ENCODE data around the gene PHPT1. TPM values are rescaled to one million over a fixed set of nuclear protein-coding genes. Genes with fewer than 3 reads are reported as not detected.
A peak's percentile ranks its signal among the peaks of the same experiment; 100 is the strongest.

PHPT1 gene
- total RNA-seq, 6 experiments from 2014 or later: 30.5 to 66.6 (median 49.3) TPM

DNA sequence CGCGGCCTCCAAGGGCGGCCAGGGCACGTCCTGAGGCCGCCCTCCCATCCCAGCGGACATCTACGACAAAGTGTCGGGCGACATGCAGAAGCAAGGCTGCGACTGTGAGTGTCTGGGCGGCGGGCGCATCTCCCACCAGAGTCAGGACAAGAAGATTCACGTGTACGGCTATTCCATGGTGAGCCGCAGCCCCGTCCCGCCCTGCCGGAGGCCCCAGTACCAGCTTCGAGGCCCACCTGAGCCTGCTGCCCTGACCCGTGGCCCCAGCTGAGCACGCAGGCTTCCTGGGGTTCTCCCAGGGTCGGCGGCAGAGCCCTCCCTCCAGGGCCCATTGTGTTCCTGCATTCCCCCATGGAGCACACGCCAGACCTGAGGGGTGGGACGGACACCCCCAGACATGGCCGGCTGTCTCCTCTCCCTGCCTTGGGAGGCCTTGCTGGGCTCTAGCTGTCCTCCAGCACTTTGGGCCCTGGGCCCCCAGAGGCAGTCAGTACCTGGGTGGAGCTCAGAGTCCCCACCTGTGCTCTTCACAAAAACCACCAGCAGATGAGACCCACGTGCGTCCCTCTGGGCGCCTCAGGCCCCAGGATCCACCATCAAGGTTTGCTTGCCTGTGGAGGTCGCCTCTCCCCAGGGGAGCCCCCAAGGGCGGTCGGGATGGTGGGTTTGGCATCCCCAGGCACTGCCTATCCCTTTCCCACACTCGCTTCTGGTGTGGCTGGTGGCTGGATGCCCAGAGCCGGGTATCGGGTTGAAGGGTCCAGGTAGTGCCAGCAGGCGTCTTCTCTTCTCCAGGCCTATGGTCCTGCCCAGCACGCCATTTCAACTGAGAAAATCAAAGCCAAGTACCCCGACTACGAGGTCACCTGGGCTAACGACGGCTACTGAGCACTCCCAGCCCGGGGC is 1.0 kb downstream of the PHPT1 start:
- no peak for ATAC-seq
- Histone ChIP-seq H3K9me3 (no peaks in the 10 kb centered on the region), H3K4me3 (peak overlapping the region; percentile 61 to 84 (median 65)), H3K27ac (peak overlapping the region; percentile 37 to 88 (median 42)), H3K4me1 (peaks cover 0 to 29% (median 15%) of the 10 kb centered on the region in 4 donors), H3K36me3 (peaks cover 0 to 4% (median 0%) of the 10 kb centered on the region in 4 donors), H3K27me3 (no peaks in the 10 kb centered on the region)
- intact Hi-C loops (cut with DNase I): loop anchor here in 1 of 2 donors (5.0 kb wide), 1 partner anchor 182 kb away; the partner anchor contains the start of gene FUT7
- TF ChIP-seq, protein P1, sequence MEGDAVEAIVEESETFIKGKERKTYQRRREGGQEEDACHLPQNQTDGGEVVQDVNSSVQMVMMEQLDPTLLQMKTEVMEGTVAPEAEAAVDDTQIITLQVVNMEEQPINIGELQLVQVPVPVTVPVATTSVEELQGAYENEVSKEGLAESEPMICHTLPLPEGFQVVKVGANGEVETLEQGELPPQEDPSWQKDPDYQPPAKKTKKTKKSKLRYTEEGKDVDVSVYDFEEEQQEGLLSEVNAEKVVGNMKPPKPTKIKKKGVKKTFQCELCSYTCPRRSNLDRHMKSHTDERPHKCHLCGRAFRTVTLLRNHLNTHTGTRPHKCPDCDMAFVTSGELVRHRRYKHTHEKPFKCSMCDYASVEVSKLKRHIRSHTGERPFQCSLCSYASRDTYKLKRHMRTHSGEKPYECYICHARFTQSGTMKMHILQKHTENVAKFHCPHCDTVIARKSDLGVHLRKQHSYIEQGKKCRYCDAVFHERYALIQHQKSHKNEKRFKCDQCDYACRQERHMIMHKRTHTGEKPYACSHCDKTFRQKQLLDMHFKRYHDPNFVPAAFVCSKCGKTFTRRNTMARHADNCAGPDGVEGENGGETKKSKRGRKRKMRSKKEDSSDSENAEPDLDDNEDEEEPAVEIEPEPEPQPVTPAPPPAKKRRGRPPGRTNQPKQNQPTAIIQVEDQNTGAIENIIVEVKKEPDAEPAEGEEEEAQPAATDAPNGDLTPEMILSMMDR (IDR thresholded peaks at IDR 0.05): no peak
- no peak for TF ChIP-seq POLR2A (IDR thresholded peaks at IDR 0.05)
- 30% methylated on average over 5 of the region's 43 CpGs for whole genome bisulfite sequencing (ENCODE audit: insufficient coverage, low coverage, low lambda C conversion rate, missing lambda C conversion rate)
- peak in 1 of 3 donors; percentile 44 for DNase-seq

DNA sequence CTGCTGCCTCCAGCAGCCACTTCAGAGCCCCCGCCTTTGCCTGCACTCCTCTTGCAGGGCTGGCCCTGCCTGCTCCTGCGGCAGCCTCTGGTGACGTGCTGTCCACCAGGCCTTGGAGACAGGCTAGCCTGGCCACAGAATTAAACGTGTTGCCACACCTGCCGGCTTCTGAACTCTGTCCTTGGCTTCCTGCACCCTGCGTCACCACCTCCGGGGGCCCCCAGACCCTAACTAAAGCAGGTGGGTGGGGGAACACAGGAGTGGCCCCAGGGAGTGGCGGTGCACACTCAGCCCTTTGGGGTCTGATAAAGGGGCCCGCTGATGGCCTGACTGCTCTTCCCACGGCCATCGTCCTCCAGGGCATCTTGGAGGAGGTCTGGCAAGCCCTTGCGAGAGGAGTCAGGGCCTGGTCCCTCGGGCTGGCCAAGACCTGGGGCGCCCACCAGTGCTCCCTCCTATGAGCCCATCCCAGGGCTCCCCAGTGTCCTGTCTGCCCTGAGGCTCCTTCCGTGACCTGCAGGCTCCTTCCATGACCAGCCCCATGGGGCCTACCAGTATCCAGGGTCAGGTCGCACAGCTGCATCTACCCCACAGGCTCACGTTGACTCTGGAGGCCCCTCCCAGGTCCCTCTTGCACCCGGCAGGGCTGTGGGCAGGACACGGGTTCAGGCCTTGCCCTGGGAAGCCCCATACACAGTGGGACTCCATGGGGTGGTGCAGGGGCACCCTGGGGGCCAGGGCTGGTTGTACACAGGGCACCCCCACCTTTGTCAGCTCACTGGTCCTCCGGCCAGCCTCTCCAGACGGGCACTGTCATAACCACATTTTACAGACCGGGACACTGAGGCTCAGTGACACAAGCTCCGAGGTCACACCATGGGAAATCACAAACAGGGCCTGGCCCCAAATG is 1.9 kb downstream of the PHPT1 start:
- 30% methylated on average over 2 of the region's 23 CpGs for WGBS (ENCODE audit: insufficient coverage, low coverage, low lambda C conversion rate, missing lambda C conversion rate)
- peaks cover 0 to 29% (median 15%) of the 10 kb centered on the region in 4 donors for H3K4me1 ChIP-seq
- no peaks in the 10 kb centered on the region for H3K9me3 ChIP-seq
- H3K27me3 ChIP-seq: no peaks in the 10 kb centered on the region
- DNase-seq (peak in 2 of 3 donors; percentile 25 to 59), ATAC-seq (no peak)
- peaks cover 0 to 4% (median 0%) of the 10 kb centered on the region in 4 donors for H3K36me3 ChIP-seq
- intact Hi-C loops (cut with DNase I): no loop called here
- H3K4me3 ChIP-seq: no peak overlapping the region
- peak overlapping the region in 2 of 3 donors; percentile 61 to 80 for H3K27ac ChIP-seq
- TF ChIP-seq POLR2A (IDR thresholded peaks at IDR 0.05): no peak
- TF ChIP-seq, protein P1 (IDR thresholded peaks at IDR 0.05): no peak

DNA sequence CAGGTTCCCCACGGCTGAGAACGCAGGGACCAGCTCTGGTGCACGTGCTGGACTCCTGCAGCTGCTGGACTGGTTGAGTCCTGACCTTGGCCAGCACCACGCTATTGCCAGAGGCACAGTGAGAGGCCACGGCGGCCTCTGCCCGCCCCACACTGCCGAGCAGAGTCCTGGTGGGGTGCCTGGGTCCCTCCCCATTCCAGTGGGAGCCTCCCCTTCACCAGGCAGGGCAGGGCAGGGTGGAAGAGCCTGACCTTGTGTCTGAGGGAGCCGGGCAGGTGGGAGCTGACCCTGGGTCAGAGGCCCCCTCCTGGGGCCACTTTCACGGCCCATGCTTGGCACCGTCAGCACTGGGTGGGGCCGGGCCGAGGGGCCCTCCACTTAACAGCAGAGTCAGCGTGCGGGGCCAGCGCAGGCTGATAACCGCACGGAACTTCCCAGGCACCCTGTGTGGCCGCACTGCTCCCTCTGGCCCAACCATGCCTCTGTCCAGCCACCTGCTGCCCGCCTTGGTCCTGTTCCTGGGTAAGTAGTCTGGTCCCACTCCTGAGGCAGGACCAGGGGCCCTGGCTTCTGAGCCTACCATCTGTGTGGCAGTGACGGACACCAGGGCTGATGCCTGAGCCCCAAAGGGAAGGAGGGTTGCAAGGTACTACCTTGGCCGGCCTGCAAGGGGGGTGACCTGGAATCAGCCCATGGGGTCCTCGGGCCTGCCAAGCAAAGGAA is 2.9 kb downstream of the PHPT1 start, which contains the start of gene MAMDC4:
MAMDC4 (plus strand) TSS at position 406 of the 723 bp plus-strand sequence; CDS start at position 477, 71 bp downstream.
- intact Hi-C loops (cut with DNase I): no loop called here
- Histone ChIP-seq H3K9me3 (no peaks in the 10 kb centered on the region), H3K4me1 (peaks cover 0 to 29% (median 15%) of the 10 kb centered on the region in 4 donors), H3K27ac (peak within 1 kb of the TSS in 2 of 3 donors; percentile 61 to 80), H3K27me3 (no peaks in the 10 kb centered on the region), H3K36me3 (peaks cover 0 to 4% (median 0%) of the 10 kb centered on the region in 4 donors), H3K4me3 (peak within 1 kb of the TSS in 1 of 3 donors; percentile 39)
- TF ChIP-seq, protein P1 (IDR thresholded peaks at IDR 0.05): no peak
- TF ChIP-seq POLR2A (IDR thresholded peaks at IDR 0.05): peak; percentile 57
- DNase-seq (peak; percentile 79 to 95 (median 93)), ATAC-seq (peak; percentile 16 to 61 (median 42))
- WGBS (ENCODE audit: insufficient coverage, low coverage, low lambda C conversion rate, missing lambda C conversion rate): 29% methylated on average over 4 of the region's 23 CpGs

All from right lobe of liver (tissue), 6 donors.